Measurements from ENCODE around the gene HOXC6. TPM values are rescaled to one million over a fixed set of nuclear protein-coding genes. Genes with fewer than 3 reads are reported as not detected.

The HOXC6 gene
- polyA plus RNA-seq, 3 donors: not detected

DNA sequence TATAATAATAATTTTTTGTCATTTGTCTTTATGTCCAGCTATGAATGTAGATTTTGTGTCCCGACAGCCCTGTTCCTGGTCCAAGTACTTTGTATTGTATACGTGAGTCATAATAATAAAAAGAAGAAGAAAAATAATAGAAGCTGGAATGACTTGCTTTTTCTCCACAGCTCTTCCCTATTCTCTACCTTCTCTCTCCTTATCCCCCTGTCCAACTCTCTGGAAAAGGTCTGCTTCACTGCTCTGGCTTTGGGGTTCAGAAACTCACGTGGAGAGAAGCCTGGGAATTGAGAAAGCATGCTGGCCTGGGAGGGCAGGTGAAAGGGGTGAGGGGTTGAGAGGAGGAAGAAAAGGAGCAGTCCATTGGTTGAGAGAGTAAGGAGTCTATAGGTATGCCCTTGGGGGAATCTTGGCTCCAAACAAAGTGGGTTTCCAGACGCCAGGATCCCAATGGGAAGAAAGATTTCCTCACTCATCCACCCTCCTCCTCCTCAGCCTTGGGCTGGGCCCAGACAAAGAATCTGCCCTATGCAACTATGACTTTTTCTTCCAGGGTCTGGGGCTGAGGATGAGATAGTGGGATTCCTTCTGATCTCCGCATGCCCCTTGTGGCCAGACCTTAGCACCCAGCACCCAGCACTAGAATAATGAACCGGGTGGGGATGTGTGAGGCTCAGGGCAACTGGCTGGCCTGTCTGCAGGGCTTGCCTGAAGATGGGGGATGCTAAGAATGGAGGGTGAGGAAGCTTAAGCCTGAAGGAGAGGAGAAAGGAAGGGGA lies 15.4 kb upstream of the HOXC6 start:
- H3K9ac ChIP-seq (ENCODE audit: insufficient read depth, low read length, poor library complexity, severe bottlenecking): no peak overlapping the region
- TF ChIP-seq, protein P1, sequence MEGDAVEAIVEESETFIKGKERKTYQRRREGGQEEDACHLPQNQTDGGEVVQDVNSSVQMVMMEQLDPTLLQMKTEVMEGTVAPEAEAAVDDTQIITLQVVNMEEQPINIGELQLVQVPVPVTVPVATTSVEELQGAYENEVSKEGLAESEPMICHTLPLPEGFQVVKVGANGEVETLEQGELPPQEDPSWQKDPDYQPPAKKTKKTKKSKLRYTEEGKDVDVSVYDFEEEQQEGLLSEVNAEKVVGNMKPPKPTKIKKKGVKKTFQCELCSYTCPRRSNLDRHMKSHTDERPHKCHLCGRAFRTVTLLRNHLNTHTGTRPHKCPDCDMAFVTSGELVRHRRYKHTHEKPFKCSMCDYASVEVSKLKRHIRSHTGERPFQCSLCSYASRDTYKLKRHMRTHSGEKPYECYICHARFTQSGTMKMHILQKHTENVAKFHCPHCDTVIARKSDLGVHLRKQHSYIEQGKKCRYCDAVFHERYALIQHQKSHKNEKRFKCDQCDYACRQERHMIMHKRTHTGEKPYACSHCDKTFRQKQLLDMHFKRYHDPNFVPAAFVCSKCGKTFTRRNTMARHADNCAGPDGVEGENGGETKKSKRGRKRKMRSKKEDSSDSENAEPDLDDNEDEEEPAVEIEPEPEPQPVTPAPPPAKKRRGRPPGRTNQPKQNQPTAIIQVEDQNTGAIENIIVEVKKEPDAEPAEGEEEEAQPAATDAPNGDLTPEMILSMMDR (IDR thresholded peaks at IDR 0.05): no peak
- no peaks in the 10 kb centered on the region for H3K79me2 ChIP-seq (ENCODE audit: insufficient read depth, low read length)
- H4K20me1 ChIP-seq (ENCODE audit: insufficient read depth, low read length): no peaks in the 10 kb centered on the region
- H3K27ac Mint-ChIP-seq: peak overlapping the region in 1 of 7 donors; percentile 53
- peaks cover 5 to 7% of the 10 kb centered on the region in 2 donors for H3K4me1 ChIP-seq (ENCODE audit: control insufficient read depth in 1 of 2, insufficient read depth in 2 of 2, low read length in 2 of 2)
- H2AFZ ChIP-seq (ENCODE audit: insufficient read depth, low read depth, low read length, poor library complexity, severe bottlenecking): no peak overlapping the region
- no peak overlapping the region for H3K27ac ChIP-seq (ENCODE audit: low read depth in 1 of 2, low read length in 2 of 2)
- no peak overlapping the region for H3K4me2 ChIP-seq (replicated peaks; ENCODE audit: extremely low read depth, low read length, poor library complexity, severe bottlenecking)
- intact Hi-C loops (cut with micrococcal nuclease): no loop called here
- peaks cover 28% of the 10 kb centered on the region for H3K4me1 Mint-ChIP-seq
- H3K36me3 ChIP-seq (replicated peaks in 1 of 2; ENCODE audit: control insufficient read depth in 1 of 2, insufficient read depth in 2 of 2, low read length in 2 of 2): no peaks in the 10 kb centered on the region
- no peak overlapping the region for H3K4me3 ChIP-seq (replicated peaks in 1 of 3; ENCODE audit: low read depth in 2 of 3, low read length in 3 of 3)
- H3K36me3 Mint-ChIP-seq: peaks cover 2 to 6% of the 10 kb centered on the region in 2 donors
- H3K27me3 Mint-ChIP-seq (ENCODE audit: low read depth in 3 of 3): peaks cover 97 to 98% (median 98%) of the 10 kb centered on the region in 3 donors
- peaks cover 1 to 43% of the 10 kb centered on the region in 2 donors for H3K9me3 ChIP-seq (replicated peaks in 1 of 2; ENCODE audit: control insufficient read depth in 1 of 2, insufficient read depth in 1 of 2, low read length in 2 of 2)
- H3K9me3 Mint-ChIP-seq: peaks cover 0 to 49% (median 15%) of the 10 kb centered on the region in 7 donors
- H3K27me3 ChIP-seq (ENCODE audit: control insufficient read depth in 2 of 2, insufficient read depth in 2 of 2, low read length in 2 of 2): peaks cover 93 to 99% of the 10 kb centered on the region in 2 donors
- peak overlapping the region in 1 of 2 donors; percentile 49 for H3K4me3 Mint-ChIP-seq
- WGBS (ENCODE audit: insufficient coverage): no CpG with 5 or more reads among the region's 6 CpGs
- no peak for DNase-seq

DNA sequence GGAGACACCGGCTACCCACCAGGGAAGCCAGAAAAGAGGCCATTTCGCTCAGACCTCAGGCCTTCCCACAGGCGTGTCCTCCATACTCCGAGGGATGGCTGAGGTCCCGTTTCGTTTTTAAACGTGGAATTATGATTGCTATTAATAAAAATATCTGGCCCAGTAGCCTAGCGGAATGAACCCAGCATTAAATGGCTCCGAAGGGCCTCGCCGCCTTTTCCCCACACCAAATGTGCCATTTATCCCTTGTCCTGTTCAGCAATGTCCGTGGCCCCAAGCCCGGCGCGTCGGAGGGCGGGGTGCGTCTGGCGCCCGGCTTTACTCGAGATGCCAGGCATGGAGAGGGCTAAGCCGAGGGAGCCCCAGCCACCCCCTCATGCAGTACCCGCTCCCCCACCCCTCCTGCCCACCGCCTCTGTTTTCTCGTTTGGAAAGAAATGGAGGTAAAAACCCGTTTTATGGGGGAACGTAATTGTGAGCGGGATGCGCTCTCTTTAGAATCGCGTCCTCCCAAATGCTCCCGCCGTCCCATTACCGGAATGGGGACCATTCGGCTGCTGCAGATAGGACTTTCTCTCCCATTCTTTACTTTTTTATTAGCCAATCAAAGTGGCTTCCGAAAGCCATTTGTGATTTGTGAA lies 13.7 kb upstream of the HOXC6 start:
- peaks cover 10 to 42% of the 10 kb centered on the region in 2 donors for H3K9me3 ChIP-seq (replicated peaks in 1 of 2; ENCODE audit: control insufficient read depth in 1 of 2, insufficient read depth in 1 of 2, low read length in 2 of 2)
- DNase-seq: no peak
- peaks cover 96 to 100% of the 10 kb centered on the region in 2 donors for H3K27me3 ChIP-seq (ENCODE audit: control insufficient read depth in 2 of 2, insufficient read depth in 2 of 2, low read length in 2 of 2)
- no peaks in the 10 kb centered on the region for H3K36me3 ChIP-seq (replicated peaks in 1 of 2; ENCODE audit: control insufficient read depth in 1 of 2, insufficient read depth in 2 of 2, low read length in 2 of 2)
- H3K27ac ChIP-seq (ENCODE audit: low read depth in 1 of 2, low read length in 2 of 2): no peak overlapping the region
- no peak overlapping the region for H3K9ac ChIP-seq (ENCODE audit: insufficient read depth, low read length, poor library complexity, severe bottlenecking)
- TF ChIP-seq, protein P1 (IDR thresholded peaks at IDR 0.05): no peak
- 9% methylated on average over 15 of the region's 36 CpGs for WGBS (ENCODE audit: insufficient coverage)
- Mint-ChIP-seq H3K27me3 (ENCODE audit: low read depth in 3 of 3) (peaks cover 96 to 100% (median 99%) of the 10 kb centered on the region in 3 donors), H3K9me3 (peaks cover 0 to 50% (median 16%) of the 10 kb centered on the region in 7 donors), H3K36me3 (peaks cover 2 to 7% of the 10 kb centered on the region in 2 donors), H3K4me3 (peak overlapping the region in 1 of 2 donors; percentile 84), H3K27ac (no peak overlapping the region), H3K4me1 (peaks cover 32% of the 10 kb centered on the region)
- no peak overlapping the region for H2AFZ ChIP-seq (ENCODE audit: insufficient read depth, low read depth, low read length, poor library complexity, severe bottlenecking)
- H3K79me2 ChIP-seq (ENCODE audit: insufficient read depth, low read length): no peaks in the 10 kb centered on the region
- H3K4me2 ChIP-seq (replicated peaks; ENCODE audit: extremely low read depth, low read length, poor library complexity, severe bottlenecking): no peak overlapping the region
- H4K20me1 ChIP-seq (ENCODE audit: insufficient read depth, low read length): no peaks in the 10 kb centered on the region
- H3K4me1 ChIP-seq (ENCODE audit: control insufficient read depth in 1 of 2, insufficient read depth in 2 of 2, low read length in 2 of 2): peaks cover 14 to 16% of the 10 kb centered on the region in 2 donors
- intact Hi-C loops (cut with micrococcal nuclease): no loop called here
- peak overlapping the region in 1 of 3 experiments; percentile 23 for H3K4me3 ChIP-seq (replicated peaks in 1 of 3; ENCODE audit: low read depth in 2 of 3, low read length in 3 of 3)

All from CD14-positive monocyte (primary cell).